DLD1 (cell line): ENCODE measurements around the gene PCYT2.

Experiments
- in situ Hi-C: cut with HindIII; loops from 2 replicates; pipeline ENCODE4 v1.10.0; 2017; ENCODE audit warnings: low sequenced_read_pairs

PCYT2 gene

DNA sequence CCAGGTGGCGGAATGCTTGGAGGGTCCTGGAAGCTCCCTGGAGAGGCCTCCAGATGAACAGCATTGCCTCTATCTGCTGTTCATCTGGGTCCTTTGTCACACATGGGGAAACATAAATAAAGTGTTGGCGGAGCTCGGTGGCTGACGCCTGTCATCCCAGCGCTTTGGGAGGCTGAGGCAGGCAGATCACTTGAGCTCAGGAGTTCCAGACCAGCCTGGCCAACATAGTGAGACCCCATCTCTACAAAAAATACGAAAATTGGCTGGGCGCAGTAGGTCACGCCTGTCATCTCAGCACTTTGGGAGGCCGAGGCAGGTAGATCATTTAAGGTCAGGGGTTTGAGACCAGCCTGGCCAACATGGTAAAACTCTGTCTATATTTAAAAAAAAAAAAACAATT is 33.7 kb upstream of the PCYT2 start:
- in situ Hi-C loops = no loop called here

DNA sequence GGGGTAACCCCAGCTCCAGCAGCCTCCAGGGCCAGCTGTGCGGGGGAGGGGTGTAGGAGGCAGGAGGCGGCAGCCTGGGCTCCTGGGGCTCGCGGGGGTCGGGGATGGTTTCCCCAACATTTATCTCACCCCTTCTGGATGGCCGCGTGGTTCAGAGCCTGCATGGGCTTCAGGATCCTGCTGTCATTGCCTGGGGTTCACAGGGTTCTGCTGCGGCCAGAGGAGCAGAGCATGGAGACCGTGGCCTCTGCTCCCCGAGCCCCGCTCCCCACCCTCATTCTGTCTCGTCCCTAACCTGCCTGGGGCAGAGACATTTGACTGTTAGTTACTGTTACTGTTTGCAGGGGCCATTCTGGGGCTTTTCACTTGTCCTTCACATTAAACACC is 31.0 kb upstream of the PCYT2 start:
- in situ Hi-C loops = no loop called here

DNA sequence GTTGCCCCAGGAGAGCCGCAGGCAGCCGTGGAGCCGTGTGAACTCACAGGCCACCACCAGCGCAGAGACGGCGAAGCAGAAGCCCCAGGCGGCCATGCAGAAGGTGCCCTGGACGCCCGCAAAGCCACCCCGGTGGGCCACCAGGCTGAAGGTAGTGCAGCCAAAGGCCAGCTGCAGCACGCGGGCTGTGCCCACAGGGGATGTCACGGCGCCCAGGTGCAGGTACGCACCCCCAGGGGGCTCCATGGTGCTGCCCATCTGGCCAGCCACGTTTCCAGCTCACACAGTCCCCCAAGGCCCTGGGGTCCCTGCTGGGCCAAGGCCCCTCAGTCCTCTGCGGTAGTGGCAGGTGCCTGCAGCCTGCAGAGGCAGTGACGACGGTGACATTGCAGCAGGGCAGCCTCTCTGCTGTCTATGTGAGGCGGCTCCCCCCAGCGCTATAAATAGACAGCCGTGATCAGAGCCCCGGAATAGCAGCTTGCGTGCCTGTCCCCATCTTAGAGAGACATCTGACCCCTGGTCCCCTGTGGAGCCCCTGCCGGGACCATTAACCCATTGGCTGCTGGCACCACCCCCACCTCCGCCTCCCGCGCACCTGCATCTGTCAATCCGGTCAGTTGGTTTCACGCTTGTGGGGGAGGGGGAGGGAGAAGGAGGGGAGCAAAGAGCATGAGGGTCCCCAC is 30.4 kb upstream of the PCYT2 start:
- in situ Hi-C loops = no loop called here

GRCh38 chr17:81940538-81941483 is 29.6 kb upstream of the PCYT2 start:
- in situ Hi-C loops = no loop called here

- in situ Hi-C loops = no loop called here
These were observed 28.7 kb upstream of the PCYT2 start for GRCh38 chr17:81939881-81940385.

DNA sequence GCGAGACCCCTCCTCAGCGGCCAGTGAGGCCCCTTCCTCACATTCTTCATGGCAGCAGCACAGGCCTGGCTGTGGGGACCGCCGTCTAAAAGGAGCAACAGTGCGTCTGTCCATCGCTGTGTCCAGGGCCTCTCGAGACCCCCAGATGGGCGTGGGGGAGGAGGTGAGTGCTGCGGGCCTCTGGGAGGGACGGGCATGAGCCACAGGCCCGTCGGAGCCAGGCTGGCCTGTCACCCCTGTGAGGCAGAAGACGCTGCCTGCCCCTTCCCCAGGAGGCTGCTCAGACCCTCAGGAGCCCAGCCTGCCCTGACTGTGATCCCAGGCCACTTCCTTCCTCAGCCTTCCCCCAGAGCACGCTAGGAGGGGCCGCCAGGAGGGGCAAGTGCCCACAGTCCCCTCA is 28.0 kb upstream of the PCYT2 start:
- in situ Hi-C loops = no loop called here

GRCh38 chr17:81935709-81936084 is 24.5 kb upstream of the PCYT2 start:
- in situ Hi-C loops = no loop called here

GRCh38 chr17:81934850-81935708 is 23.9 kb upstream of the PCYT2 start:
- in situ Hi-C loops = no loop called here

DNA sequence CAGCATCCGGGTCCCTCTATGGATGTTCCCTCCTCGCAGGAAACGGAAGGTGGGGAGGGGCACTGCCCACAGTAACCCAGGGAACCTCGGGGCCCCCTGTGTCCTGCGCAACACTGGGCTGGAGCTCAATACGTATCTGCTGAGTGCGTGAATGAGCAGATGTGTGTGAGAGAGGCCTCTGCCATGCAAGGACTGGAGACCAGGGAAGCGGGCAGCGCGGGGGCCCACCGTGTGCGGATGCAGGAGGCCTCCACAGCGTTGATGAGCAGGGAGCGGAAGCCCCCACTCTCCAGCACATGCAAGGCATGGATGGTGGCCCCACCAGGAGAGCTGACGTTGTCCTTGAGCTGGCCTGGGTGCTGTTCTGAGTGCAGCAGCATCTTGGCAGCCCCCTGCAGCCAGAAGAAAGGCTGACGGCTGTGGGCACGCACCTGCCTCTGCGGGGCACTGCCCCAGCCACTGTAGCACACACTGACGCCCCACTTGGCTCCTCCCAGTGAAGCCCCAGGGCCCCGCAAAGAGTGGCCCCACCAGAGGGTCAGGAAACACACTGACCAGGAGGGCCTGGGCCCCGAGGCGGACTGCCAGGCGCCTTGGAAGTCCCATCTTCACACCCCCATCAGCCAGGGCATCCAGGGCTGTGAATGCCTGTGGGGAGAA is 23.0 kb upstream of the PCYT2 start:
- in situ Hi-C loops = no loop called here

DNA sequence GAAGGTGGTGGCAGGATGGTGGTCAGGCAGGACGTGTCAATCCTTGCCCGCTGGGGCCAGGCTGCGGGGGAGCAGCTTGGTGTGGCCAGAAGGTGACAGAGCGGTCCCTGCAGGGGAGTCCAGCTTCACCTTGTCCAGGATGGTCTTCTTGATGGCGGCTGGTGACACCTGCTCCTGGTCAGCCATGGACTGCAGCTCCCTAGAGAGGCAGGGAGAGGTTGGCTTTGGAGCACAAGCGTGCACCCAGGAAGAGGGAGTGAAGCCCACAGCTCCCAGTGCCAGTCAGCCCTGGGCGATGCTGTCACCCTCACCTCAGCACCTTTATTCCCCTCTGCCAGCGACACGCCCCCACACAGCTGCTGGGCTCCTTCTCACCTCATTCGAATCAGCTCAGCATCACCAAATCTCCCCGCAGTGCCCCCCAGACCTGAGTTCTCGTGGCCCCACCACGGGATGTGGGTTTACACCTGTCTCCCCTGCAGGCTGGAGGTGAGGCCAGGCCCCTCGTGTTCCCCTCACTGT is 22.0 kb upstream of the PCYT2 start:
- in situ Hi-C loops = no loop called here

DNA sequence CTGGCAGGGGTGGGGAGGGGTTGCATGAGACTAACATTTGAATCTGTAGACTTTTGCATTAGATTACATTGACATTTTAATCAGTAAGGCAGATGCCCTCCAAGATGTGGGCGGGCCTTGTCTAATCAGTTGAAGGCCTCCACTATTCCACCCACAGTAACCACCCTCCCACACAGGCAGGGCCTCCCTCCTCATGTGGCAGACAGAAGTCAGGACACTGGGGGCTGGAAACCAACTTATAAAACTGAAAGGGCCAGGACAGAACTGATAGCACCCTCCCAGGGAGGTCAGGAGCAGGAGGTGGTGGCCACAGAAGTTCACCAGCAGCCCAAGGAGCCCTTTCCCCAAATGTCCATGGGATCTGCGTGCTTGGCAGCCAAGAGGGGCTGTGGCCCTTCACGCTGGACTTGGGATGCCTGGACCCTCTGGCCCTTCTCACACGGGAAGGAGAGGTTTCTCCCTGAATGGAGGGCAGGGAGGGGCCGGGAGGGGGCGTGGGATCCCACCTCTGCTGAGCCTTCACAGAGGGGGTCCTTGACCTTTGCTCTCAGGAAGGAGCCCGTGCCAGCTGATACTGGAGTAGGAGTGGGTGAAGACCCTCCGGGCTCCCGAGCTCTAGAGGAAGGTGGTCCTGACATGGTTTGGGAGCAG is 21.3 kb upstream of the PCYT2 start:
- in situ Hi-C loops = no loop called here

GRCh38 chr17:81931557-81932332 is 20.5 kb upstream of the PCYT2 start:
- in situ Hi-C loops = no loop called here

DNA sequence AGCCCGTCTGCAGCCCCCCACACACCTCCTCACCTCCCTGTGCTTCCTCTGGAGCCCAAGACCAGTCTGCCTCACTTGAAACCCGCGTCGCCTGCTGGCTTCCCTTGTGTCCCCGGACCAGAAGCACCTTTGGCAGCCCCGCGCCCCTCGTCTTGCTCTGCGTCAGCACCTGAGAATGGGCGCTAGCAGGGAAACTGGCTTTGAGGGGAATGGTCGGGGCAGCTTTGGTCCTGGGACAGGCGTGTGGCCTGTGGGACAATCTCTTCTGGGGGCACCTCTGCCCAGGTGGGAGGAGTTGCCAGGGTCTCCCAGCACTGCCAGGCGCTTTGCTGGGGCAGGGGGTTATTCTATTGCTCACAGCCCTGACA is 20.0 kb upstream of the PCYT2 start:
- in situ Hi-C loops = no loop called here

DNA sequence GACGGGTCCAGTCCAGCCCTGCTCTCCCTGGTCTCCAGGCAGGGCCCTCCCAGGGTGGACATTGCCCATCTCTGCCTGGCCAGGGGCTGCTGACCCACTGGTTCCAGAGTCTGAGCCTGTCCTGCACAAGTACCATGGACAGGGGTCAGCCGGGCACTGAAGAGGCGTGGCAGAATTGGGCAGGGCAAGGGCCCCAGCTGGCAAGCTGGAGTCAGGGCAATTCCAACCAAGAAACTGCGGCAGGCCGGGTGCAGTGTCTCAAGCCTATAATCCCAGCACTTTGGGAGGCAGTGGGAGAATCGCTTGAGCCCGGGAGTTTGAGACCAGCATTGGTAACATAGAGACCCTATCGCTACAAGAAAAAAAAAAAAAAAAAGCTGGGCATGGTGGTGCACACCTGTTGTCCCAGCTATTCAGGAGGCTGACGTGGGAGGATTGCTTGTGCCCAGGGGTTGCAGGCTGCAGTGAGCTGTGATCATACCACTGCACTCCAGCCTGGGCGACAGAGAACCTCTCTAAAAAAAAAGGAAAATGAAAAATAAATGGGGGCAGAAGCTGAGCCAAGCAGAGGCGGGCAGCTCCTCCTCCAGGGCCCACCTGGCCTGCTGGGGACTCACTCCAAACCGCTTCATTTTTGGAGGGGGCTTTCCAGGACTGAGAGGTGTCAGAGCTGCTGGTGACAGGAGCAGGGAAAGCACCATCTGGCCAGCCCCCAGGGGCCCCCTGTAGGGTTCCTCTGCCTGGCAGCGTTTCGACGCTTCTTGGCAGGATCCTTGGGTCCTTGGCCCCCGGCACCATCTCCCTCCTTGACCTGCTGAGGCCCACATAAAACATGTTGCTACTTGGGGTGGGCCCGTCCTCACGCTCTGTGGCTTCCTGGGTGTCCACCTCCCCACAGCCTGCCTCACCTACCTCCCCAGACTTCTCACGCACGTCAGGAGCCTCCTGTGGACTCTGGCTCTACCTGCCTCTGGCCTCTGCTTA is 19.2 kb upstream of the PCYT2 start:
- in situ Hi-C loops = no loop called here

DNA sequence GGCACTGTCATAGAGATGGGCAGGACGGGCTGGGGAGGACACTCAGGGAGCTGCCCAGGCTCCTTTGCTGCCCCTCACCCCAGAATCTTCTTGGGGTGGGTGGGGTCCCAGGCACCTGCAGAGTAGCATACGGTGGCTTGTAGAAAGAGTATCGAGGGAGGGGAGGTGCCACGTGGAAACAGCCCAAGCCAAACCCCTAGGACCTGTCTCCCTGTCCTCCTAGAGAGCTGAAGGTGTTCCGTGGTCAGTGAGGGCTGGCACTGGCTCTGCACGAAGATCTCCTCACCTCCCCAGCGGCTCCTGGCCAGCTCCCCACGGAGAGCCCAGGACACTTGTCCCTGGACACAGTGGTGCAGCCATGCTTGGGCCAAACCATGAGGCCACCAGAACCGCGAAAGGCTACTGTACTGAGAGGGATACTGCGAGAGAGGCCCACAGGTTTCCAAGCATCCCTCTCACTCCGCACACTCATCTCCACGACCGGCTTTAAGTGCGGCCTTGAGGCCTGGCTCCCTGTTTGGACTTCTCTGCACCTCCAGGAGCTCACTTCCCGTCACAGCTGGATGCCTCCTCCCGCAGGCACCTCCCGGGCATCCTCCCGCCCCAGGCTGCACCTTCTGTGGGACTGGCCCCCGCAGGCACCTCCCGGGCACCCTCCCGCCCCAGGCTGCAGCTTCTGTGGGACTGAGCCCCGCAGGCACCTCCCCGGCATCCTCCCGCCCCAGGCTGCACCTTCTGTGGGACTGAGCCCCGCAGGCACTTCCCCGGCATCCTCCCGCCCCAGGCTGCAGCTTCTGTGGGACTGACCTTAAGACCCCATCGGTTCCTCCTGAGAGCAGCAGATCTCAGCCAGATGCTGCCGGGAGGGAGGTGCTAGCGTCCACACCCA is 18.3 kb upstream of the PCYT2 start:
- in situ Hi-C loops = no loop called here

GRCh38 chr17:81928544-81929252 is 17.5 kb upstream of the PCYT2 start:
- in situ Hi-C loops = no loop called here
